ENCODE measurements around the gene RUSC1.
A peak's percentile ranks its signal among the peaks of the same experiment; 100 is the strongest.
"Not testable (repeated sequence)": the region's sequence is repeated elsewhere in the genome, so short reads cannot be mapped to it uniquely, and the experiment has no call there.

The RUSC1 gene

DNA sequence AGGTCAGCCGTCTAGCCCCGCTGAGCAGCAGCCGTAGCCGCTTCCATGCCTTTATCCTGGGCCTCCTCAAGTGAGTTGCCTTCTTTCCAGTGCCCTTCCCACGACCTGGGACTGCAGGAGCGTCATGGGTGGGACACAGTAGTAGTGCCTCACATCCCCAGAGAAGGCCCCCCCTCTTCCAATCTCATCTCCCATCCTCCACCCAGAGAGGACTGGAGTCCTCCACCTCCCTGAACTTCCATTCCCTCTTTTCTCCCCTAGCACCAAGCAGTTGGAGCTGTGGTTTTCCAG is 4.9 kb downstream of the RUSC1 start:
- H3K4me1 ChIP-seq (ENCODE audit: control insufficient read depth in 1 of 2, insufficient read depth in 2 of 2, low read length in 2 of 2), result peaks cover 5 to 28% of the 10 kb centered on the region in 2 donors
- H3K4me3 ChIP-seq (ENCODE audit: low read depth in 1 of 2, low read length in 2 of 2), result peak overlapping the region; percentile 80 to 88
- peak overlapping the region; percentile 31 for H3K27ac ChIP-seq (ENCODE audit: low read length)
- no peaks in the 10 kb centered on the region for H3K9me3 ChIP-seq (ENCODE audit: control insufficient read depth in 1 of 2, low read length in 2 of 2)
- peaks cover 11 to 22% of the 10 kb centered on the region in 2 donors for H3K36me3 ChIP-seq (ENCODE audit: control insufficient read depth in 1 of 2, insufficient read depth in 2 of 2, low read length in 2 of 2)
- H3K27me3 ChIP-seq (ENCODE audit: low read depth, low read length), result no peaks in the 10 kb centered on the region

DNA sequence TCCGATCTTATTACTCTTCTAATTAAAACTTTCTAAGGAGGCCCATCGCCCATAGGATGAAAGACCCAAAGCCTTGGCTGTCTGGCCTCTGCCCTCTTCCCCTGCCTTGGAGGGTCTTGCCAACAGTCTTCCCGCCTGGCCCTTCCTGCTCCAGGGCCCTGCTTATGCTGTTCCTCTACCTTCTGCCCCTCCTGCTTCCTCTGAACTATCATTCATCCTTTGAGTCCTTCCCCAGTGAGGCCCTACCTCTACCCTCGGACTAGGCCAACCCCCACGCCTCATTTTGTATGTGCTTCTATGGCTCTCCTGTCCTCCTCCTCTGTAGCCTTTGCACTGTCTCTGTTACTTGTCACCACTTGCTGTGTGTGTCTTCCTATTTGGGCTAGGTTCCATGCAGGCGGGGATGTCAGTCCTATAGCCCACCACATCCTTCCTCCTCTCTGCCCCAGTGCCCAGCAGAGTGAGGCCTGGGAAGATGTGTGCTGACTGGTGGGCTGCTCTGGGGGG is 5.4 kb downstream of the RUSC1 start:
- Histone ChIP-seq H3K4me1 (ENCODE audit: control insufficient read depth in 1 of 2, insufficient read depth in 2 of 2, low read length in 2 of 2) (peaks cover 5 to 24% of the 10 kb centered on the region in 2 donors), H3K36me3 (ENCODE audit: control insufficient read depth in 1 of 2, insufficient read depth in 2 of 2, low read length in 2 of 2) (peaks cover 16 to 27% of the 10 kb centered on the region in 2 donors), H3K27ac (ENCODE audit: low read length) (no peak overlapping the region), H3K27me3 (ENCODE audit: low read depth, low read length) (no peaks in the 10 kb centered on the region), H3K4me3 (ENCODE audit: low read depth in 1 of 2, low read length in 2 of 2) (no peak overlapping the region), H3K9me3 (ENCODE audit: control insufficient read depth in 1 of 2, low read length in 2 of 2) (no peaks in the 10 kb centered on the region)

DNA sequence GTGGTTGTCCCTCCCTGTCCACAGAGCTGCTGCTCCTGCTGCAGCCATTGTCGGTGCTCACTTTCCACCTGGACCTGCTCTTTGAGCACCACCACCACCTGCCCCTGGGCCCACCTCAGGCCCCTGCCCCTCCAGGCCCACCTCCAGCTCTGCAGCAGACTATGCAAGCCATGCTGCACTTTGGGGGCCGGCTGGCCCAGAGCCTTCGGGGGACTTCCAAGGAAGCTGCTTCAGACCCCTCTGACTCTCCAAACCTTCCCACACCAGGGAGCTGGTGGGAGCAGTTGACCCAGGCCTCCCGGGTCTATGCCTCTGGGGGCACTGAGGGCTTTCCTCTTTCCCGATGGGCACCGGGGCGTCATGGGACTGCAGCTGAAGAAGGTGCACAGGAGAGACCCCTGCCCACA is 5.9 kb downstream of the RUSC1 start:
- H3K36me3 ChIP-seq (ENCODE audit: control insufficient read depth in 1 of 2, insufficient read depth in 2 of 2, low read length in 2 of 2), result peaks cover 18 to 30% of the 10 kb centered on the region in 2 donors
- no peaks in the 10 kb centered on the region for H3K27me3 ChIP-seq (ENCODE audit: low read depth, low read length)
- H3K4me1 ChIP-seq (ENCODE audit: control insufficient read depth in 1 of 2, insufficient read depth in 2 of 2, low read length in 2 of 2), result peaks cover 5 to 19% of the 10 kb centered on the region in 2 donors
- no peaks in the 10 kb centered on the region for H3K9me3 ChIP-seq (ENCODE audit: control insufficient read depth in 1 of 2, low read length in 2 of 2)
- H3K27ac ChIP-seq (ENCODE audit: low read length), result no peak overlapping the region
- no peak overlapping the region for H3K4me3 ChIP-seq (ENCODE audit: low read depth in 1 of 2, low read length in 2 of 2)

DNA sequence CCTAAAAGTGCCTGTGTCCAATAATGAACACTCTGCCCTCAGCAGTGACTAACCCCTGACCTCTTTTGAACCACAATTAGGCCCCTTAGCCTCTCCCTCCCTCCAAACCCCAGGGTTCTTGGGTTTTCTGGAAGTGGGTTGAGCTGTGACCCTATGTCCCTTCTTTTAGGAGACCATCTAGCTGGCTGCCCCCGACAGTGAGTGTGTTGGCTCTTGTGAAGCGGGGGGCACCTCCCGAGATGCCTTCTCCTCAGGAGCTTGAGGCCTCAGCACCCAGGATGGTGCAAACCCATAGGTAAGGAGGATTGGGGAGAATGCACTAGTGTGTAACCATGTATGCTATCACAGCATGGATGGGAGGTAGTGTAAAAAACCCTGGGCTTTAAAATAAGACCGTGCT is 7.3 kb downstream of the RUSC1 start:
- Histone ChIP-seq H3K9me3 (ENCODE audit: control insufficient read depth in 1 of 2, low read length in 2 of 2) (no peaks in the 10 kb centered on the region), H3K4me1 (ENCODE audit: control insufficient read depth in 1 of 2, insufficient read depth in 2 of 2, low read length in 2 of 2) (peaks cover 5 to 12% of the 10 kb centered on the region in 2 donors), H3K4me3 (ENCODE audit: low read depth in 1 of 2, low read length in 2 of 2) (no peak overlapping the region), H3K36me3 (ENCODE audit: control insufficient read depth in 1 of 2, insufficient read depth in 2 of 2, low read length in 2 of 2) (peaks cover 18 to 30% of the 10 kb centered on the region in 2 donors), H3K27ac (ENCODE audit: low read length) (no peak overlapping the region), H3K27me3 (ENCODE audit: low read depth, low read length) (no peaks in the 10 kb centered on the region)

DNA sequence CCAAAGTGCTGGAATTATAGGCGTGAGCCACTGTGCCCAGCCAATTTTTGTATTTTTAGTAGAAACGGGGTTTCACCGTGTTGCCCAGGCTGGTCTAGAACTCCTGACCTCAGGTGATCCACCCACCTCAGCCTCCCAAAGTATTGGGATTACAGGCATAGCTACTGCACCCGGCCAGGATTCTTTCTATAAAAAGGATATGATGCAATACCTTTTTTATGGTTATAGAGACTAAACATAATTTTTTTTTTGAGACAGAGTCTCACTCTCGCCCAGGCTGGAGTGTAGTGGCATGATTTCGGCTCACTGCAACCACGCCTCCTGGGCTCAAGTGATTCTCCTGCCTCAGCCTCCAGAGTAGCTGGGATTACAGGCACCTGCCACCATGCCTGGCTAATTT is 8.2 kb downstream of the RUSC1 start:
- H3K4me3 ChIP-seq (ENCODE audit: low read depth in 1 of 2, low read length in 2 of 2); H3K27ac ChIP-seq (ENCODE audit: low read length); H3K27me3 ChIP-seq (ENCODE audit: low read depth, low read length); H3K9me3 ChIP-seq (ENCODE audit: control insufficient read depth in 1 of 2, low read length in 2 of 2): not testable (repeated sequence)
- H3K36me3 ChIP-seq (ENCODE audit: control insufficient read depth in 1 of 2, insufficient read depth in 2 of 2, low read length in 2 of 2), result peaks cover 18 to 30% of the 10 kb centered on the region in 2 donors
- peaks cover 5 to 12% of the 10 kb centered on the region in 2 donors for H3K4me1 ChIP-seq (ENCODE audit: control insufficient read depth in 1 of 2, insufficient read depth in 2 of 2, low read length in 2 of 2)

DNA sequence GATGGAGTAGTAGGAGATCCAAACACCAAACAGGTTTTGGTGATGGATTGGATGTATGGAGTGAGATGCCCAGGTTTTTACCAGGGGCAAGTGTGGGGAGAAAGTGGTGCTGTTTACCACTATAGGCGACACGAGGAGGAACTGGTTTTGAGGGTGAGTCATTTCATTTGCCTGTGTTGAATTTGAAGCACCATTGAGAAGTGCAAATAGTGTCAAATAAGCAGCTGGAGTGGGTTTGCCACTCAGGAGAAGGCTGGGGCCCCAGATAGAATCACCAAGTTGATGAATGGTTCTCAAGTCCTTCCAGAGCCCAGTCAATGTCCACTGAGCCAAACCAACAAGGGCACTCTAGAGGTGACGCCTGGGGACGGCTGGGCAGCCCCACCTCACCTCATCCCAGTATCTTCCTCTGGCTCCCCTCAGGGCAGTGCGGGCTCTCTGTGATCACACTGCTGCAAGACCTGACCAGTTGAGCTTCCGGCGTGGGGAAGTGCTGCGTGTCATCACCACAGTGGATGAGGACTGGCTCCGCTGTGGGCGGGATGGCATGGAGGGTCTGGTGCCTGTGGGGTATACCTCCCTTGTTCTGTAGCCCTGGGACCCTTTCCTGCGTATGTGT is 9.4 kb downstream of the RUSC1 start:
- peaks cover 5 to 10% of the 10 kb centered on the region in 2 donors for H3K4me1 ChIP-seq (ENCODE audit: control insufficient read depth in 1 of 2, insufficient read depth in 2 of 2, low read length in 2 of 2)
- no peaks in the 10 kb centered on the region for H3K9me3 ChIP-seq (ENCODE audit: control insufficient read depth in 1 of 2, low read length in 2 of 2)
- H3K27me3 ChIP-seq (ENCODE audit: low read depth, low read length), result no peaks in the 10 kb centered on the region
- no peak overlapping the region for H3K27ac ChIP-seq (ENCODE audit: low read length)
- no peak overlapping the region for H3K4me3 ChIP-seq (ENCODE audit: low read depth in 1 of 2, low read length in 2 of 2)
- H3K36me3 ChIP-seq (ENCODE audit: control insufficient read depth in 1 of 2, insufficient read depth in 2 of 2, low read length in 2 of 2), result peaks cover 23 to 34% of the 10 kb centered on the region in 2 donors

DNA sequence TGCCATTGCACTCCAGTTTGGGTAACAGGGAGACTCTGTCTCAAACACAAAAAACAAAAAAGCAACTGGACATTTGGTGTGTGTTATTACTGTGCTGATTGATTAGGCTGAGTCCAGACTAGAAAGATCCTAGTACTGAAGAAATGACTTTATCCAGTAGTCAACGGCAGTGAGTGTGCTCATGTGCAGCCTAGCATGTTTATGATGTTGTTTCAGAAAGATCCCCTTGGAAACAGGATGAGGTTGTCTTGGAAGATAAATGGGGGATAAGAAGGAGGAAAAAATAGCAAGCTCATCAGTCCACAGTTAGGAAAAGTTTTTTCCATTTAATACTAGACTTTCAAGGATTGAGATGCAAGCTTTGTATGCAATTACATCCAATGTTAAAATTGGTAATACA is 14.3 kb downstream of the RUSC1 start:
- peaks cover 51 to 56% of the 10 kb centered on the region in 2 donors for H3K36me3 ChIP-seq (ENCODE audit: control insufficient read depth in 1 of 2, insufficient read depth in 2 of 2, low read length in 2 of 2)
- no peak overlapping the region for H3K27ac ChIP-seq (ENCODE audit: low read length)
- H3K27me3 ChIP-seq (ENCODE audit: low read depth, low read length), result no peaks in the 10 kb centered on the region
- no peaks in the 10 kb centered on the region for H3K4me1 ChIP-seq (ENCODE audit: control insufficient read depth in 1 of 2, insufficient read depth in 2 of 2, low read length in 2 of 2)
- H3K4me3 ChIP-seq (ENCODE audit: low read depth in 1 of 2, low read length in 2 of 2), result no peak overlapping the region
- H3K9me3 ChIP-seq (ENCODE audit: control insufficient read depth in 1 of 2, low read length in 2 of 2), result no peaks in the 10 kb centered on the region

DNA sequence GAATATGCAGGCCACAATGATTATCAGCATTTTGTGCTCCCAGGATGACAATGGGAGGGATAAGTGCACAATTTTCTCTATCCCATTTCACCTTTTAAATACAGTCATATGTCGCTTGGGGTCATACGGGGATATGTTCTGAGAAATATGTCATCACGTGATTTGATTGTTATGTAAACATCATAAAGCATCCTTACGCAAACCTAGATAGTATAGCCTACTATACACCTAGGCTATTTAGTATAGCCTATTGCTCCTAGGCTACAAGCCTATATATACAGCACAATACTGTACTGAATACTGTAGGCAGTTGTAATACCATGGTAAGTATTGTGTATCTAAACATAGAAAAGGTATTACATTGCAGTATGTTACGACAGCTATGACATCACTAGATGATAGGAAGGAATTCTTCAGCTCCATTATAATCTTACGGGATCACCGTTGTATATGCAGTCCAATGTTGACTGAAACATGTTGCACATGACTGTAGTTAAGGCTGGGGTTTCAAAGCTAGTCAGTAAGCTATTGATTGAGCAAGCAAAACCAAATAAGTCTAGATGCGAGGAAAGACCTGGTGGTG is 18.9 kb downstream of the RUSC1 start:
- Histone ChIP-seq H3K4me1 (ENCODE audit: control insufficient read depth in 1 of 2, insufficient read depth in 2 of 2, low read length in 2 of 2) (no peaks in the 10 kb centered on the region), H3K27ac (ENCODE audit: low read length) (no peak overlapping the region), H3K4me3 (ENCODE audit: low read depth in 1 of 2, low read length in 2 of 2) (no peak overlapping the region), H3K9me3 (ENCODE audit: control insufficient read depth in 1 of 2, low read length in 2 of 2) (no peaks in the 10 kb centered on the region), H3K36me3 (ENCODE audit: control insufficient read depth in 1 of 2, insufficient read depth in 2 of 2, low read length in 2 of 2) (peaks cover 69 to 81% of the 10 kb centered on the region in 2 donors), H3K27me3 (ENCODE audit: low read depth, low read length) (no peaks in the 10 kb centered on the region)

DNA sequence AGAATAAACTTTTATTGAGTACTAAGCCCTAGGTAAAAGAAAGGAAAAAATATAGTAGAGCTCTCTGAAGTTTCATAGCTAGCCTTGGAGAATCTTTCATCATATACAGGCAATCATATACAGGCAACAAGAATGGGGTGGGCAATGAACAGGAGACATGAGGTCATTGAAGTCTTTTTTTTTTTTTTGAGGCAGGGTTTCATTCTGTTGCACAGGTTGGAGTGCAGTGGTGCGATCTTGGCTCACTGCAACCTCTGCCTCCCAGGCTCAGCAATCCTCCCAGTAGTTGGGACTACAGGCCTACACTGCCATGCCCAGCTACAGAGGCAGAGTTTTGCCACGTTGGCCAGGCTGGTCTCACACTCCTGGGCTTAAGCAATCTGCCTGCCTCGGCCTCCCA is 22.1 kb downstream of the RUSC1 start:
- H3K36me3 ChIP-seq (ENCODE audit: control insufficient read depth in 1 of 2, insufficient read depth in 2 of 2, low read length in 2 of 2), result peaks cover 68 to 87% of the 10 kb centered on the region in 2 donors
- no peak overlapping the region for H3K27ac ChIP-seq (ENCODE audit: low read length)
- no peaks in the 10 kb centered on the region for H3K27me3 ChIP-seq (ENCODE audit: low read depth, low read length)
- H3K9me3 ChIP-seq (ENCODE audit: control insufficient read depth in 1 of 2, low read length in 2 of 2), result no peaks in the 10 kb centered on the region
- no peak overlapping the region for H3K4me3 ChIP-seq (ENCODE audit: low read depth in 1 of 2, low read length in 2 of 2)
- no peaks in the 10 kb centered on the region for H3K4me1 ChIP-seq (ENCODE audit: control insufficient read depth in 1 of 2, insufficient read depth in 2 of 2, low read length in 2 of 2)

DNA sequence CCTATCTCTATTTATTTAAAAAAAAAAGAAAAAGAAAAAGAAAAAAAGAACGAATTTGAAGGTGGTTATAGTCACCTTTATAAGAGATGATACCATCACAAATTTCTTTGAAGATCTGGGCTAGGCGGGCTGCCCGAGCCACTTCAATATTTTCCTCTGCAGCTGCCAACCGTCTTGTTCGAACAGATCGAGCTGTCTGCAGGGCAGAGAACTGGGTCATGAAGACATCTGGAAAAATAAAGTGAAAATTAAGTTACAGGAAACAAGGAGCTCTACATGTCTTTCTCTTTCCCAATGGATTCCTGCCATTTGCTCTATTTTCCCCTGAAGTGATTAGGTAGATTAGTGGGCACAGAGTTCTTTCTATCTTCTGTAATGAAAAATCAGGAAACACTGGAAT is 31.9 kb downstream of the RUSC1 start:
- H3K9me3 ChIP-seq (ENCODE audit: control insufficient read depth in 1 of 2, low read length in 2 of 2), result no peaks in the 10 kb centered on the region
- no peaks in the 10 kb centered on the region for H3K4me1 ChIP-seq (ENCODE audit: control insufficient read depth in 1 of 2, insufficient read depth in 2 of 2, low read length in 2 of 2)
- peaks cover 47 to 67% of the 10 kb centered on the region in 2 donors for H3K36me3 ChIP-seq (ENCODE audit: control insufficient read depth in 1 of 2, insufficient read depth in 2 of 2, low read length in 2 of 2)
- no peaks in the 10 kb centered on the region for H3K27me3 ChIP-seq (ENCODE audit: low read depth, low read length)
- no peak overlapping the region for H3K27ac ChIP-seq (ENCODE audit: low read length)
- H3K4me3 ChIP-seq (ENCODE audit: low read depth in 1 of 2, low read length in 2 of 2), result no peak overlapping the region

DNA sequence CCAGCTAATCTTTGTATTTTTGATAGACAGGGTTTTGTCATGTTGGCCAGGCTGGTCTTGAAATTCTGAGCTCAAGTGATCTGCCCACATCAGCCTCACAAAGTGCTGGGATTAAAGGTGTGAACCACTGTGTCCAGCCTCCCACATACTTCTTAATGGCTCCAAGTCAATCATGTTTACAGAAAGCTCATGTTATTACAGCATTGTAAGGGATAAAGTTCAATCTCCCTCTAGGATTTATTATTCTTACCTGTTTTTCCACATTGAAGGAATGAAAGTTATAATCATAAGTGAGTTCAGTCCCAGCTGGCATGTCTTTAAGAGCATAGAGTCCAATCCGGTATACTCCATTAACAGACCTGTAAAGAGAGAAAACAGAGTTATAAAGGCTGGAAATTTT is 39.4 kb downstream of the RUSC1 start:
- Histone ChIP-seq H3K27me3 (ENCODE audit: low read depth, low read length) (no peaks in the 10 kb centered on the region), H3K9me3 (ENCODE audit: control insufficient read depth in 1 of 2, low read length in 2 of 2) (no peaks in the 10 kb centered on the region), H3K4me1 (ENCODE audit: control insufficient read depth in 1 of 2, insufficient read depth in 2 of 2, low read length in 2 of 2) (no peaks in the 10 kb centered on the region), H3K4me3 (ENCODE audit: low read depth in 1 of 2, low read length in 2 of 2) (no peak overlapping the region), H3K36me3 (ENCODE audit: control insufficient read depth in 1 of 2, insufficient read depth in 2 of 2, low read length in 2 of 2) (peaks cover 12 to 50% of the 10 kb centered on the region in 2 donors), H3K27ac (ENCODE audit: low read length) (no peak overlapping the region)

DNA sequence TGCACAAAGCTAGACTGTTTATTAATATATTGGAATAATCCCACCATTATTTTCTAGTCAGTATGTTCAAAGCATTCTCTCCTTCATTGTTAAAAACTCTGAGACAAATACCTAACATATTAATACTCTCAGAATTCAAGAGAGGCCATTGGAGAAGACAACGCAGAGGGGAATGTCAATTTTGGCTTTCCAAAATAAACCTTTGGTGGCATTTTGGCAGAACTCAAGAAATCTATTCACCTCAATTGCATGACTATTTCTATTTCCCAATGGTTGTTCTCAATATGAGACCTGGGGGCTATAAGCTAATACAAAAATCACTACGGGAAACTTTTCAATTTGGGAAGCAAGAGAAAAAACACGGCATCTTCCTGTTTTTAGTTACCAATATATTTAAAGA is 58.5 kb downstream of the RUSC1 start:
- Histone ChIP-seq H3K36me3 (ENCODE audit: control insufficient read depth in 1 of 2, insufficient read depth in 2 of 2, low read length in 2 of 2) (peaks cover 17 to 43% of the 10 kb centered on the region in 2 donors), H3K27me3 (ENCODE audit: low read depth, low read length) (no peaks in the 10 kb centered on the region), H3K4me1 (ENCODE audit: control insufficient read depth in 1 of 2, insufficient read depth in 2 of 2, low read length in 2 of 2) (peaks cover 0 to 4% of the 10 kb centered on the region in 2 donors), H3K4me3 (ENCODE audit: low read depth in 1 of 2, low read length in 2 of 2) (no peak overlapping the region), H3K9me3 (ENCODE audit: control insufficient read depth in 1 of 2, low read length in 2 of 2) (no peaks in the 10 kb centered on the region), H3K27ac (ENCODE audit: low read length) (no peak overlapping the region)
